GM23338 (cell line): ENCODE results near the gene DEFB114. TPM values are rescaled to one million over a fixed set of nuclear protein-coding genes. Genes with fewer than 3 reads are reported as not detected.

Source experiments
- ATAC-seq: fragments of 200-7000 bp; cut with Tn5 transposase; 3 replicates; pipeline ENCODE4 v1.9.1; 2020
- DNase-seq: peaks from one replicate; pipeline ENCODE4 v3.0.0-alpha.2; 2015; ENCODE audit warnings: low spot score
- H2AFZ ChIP-seq: fragments of 200-600 bp; sonication (generic); 2 replicates; pipeline ENCODE4 v1.8.0; 2016; ENCODE audit warnings: antibody characterized with exemption, mild to moderate bottlenecking, moderate library complexity
- H3F3A ChIP-seq: fragments of 200-600 bp; sonication (generic); replicated peaks from 2 replicates; pipeline ENCODE4 v1.8.0; 2017; ENCODE audit warnings: antibody characterized with exemption, mixed run types, low read depth
- H3K27ac ChIP-seq: fragments of 200-600 bp; sonication (generic); 2 replicates; pipeline ENCODE4 v1.6.1; 2016; ENCODE audit warnings: low read depth
- H3K27me3 ChIP-seq: fragments of 200-600 bp; sonication (generic); 2 replicates; pipeline ENCODE4 v1.8.0; 2016; ENCODE audit warnings: mild to moderate bottlenecking, mixed run types, moderate library complexity; ENCODE audit not compliant: insufficient read depth
- H3K36me3 ChIP-seq: fragments of 200-600 bp; sonication (generic); 2 replicates; pipeline ENCODE4 v1.8.0; 2016; ENCODE audit warnings: mild to moderate bottlenecking; ENCODE audit not compliant: insufficient read depth
- H3K4me1 ChIP-seq: fragments of 200-600 bp; sonication (generic); 2 replicates; pipeline ENCODE4 v1.8.0; 2016; ENCODE audit warnings: mild to moderate bottlenecking, moderate library complexity; ENCODE audit not compliant: insufficient read depth
- H3K4me2 ChIP-seq: fragments of 200-600 bp; sonication (generic); 2 replicates; pipeline ENCODE4 v1.7.1; 2017; ENCODE audit warnings: mixed run types
- H3K4me3 ChIP-seq: fragments of 200-600 bp; sonication (generic); 2 replicates; pipeline ENCODE4 v1.6.1; 2016; ENCODE audit warnings: mixed run types
- H3K79me2 ChIP-seq: fragments of 200-600 bp; sonication (generic); replicated peaks from 2 replicates; pipeline ENCODE4 v1.8.0; 2017; ENCODE audit warnings: mild to moderate bottlenecking; ENCODE audit not compliant: insufficient read depth
- H3K9me2 ChIP-seq: fragments of 200-600 bp; sonication (generic); 2 replicates; pipeline ENCODE4 v1.8.0; 2017; ENCODE audit not compliant: insufficient read depth
- H4K20me1 ChIP-seq: fragments of 200-600 bp; sonication (generic); replicated peaks from 2 replicates; pipeline ENCODE4 v1.8.0; 2017; ENCODE audit warnings: mild to moderate bottlenecking; ENCODE audit not compliant: insufficient read depth
- H3K27ac Mint-ChIP-seq: 2 replicates; pipeline ENCODE4 v1.8.0; 2020; ENCODE audit warnings: inconsistent platforms, mild to moderate bottlenecking, moderate library complexity, mixed read lengths
- H3K27me3 Mint-ChIP-seq: 3 replicates; pipeline ENCODE4 v1.8.0; 2022; ENCODE audit warnings: low read depth, mild to moderate bottlenecking, moderate library complexity, mixed read lengths, inconsistent platforms; ENCODE audit not compliant: insufficient read depth, poor library complexity
- H3K36me3 Mint-ChIP-seq: 3 replicates; pipeline ENCODE4 v1.8.0; 2021; ENCODE audit warnings: low read depth, mild to moderate bottlenecking, inconsistent platforms, moderate library complexity, mixed read lengths
- H3K4me1 Mint-ChIP-seq: 3 replicates; pipeline ENCODE4 v1.8.0; 2020; ENCODE audit warnings: mild to moderate bottlenecking, inconsistent platforms, mixed read lengths
- H3K4me3 Mint-ChIP-seq: 3 replicates; pipeline ENCODE4 v1.8.0; 2021; ENCODE audit warnings: moderate library complexity, mild to moderate bottlenecking, inconsistent platforms, mixed read lengths
- H3K9me3 Mint-ChIP-seq: 3 replicates; pipeline ENCODE4 v1.8.0; 2020; ENCODE audit warnings: moderate library complexity, mild to moderate bottlenecking, inconsistent platforms, mixed read lengths
- CREB1 ChIP-seq: fragments of 250-450 bp; sonication (Bioruptor Pico); IDR thresholded peaks from 2 replicates; pipeline ENCODE4 v1.5.0; 2020; ENCODE audit warnings: low read depth, mild to moderate bottlenecking, moderate library complexity
- CTCF ChIP-seq, 2 experiments: fragments of 200-600 bp in 1 of 2; sonication (generic) in 1 of 2; conservative IDR thresholded peaks; 2 replicates each; pipeline versions ENCODE4 v1.5.1 to v1.6.1; 2016 to 2017; ENCODE audit warnings: antibody characterized with exemption in 2 of 2, low read depth in 2 of 2, mild to moderate bottlenecking in 2 of 2, moderate library complexity in 1 of 2
- ETS1 ChIP-seq: IDR thresholded peaks from 2 replicates; pipeline ENCODE4 v1.6.1; 2016; ENCODE audit warnings: antibody characterized with exemption
- EZH2 ChIP-seq: fragments of 200-600 bp; sonication (generic); IDR thresholded peaks from one replicate; pipeline ENCODE4 v1.8.0; 2017; ENCODE audit warnings: antibody characterized with exemption, mild to moderate bottlenecking, low read depth; ENCODE audit not compliant: unreplicated experiment
- EZH2phosphoT487 ChIP-seq: fragments of 200-600 bp; sonication (generic); IDR thresholded peaks from one replicate; pipeline ENCODE4 v1.8.1; 2018; ENCODE audit warnings: antibody characterized with exemption; ENCODE audit not compliant: unreplicated experiment
- JUNB ChIP-seq: IDR thresholded peaks from one replicate; pipeline ENCODE4 v1.6.1; 2016; ENCODE audit warnings: antibody characterized with exemption; ENCODE audit not compliant: unreplicated experiment
- NANOG ChIP-seq: IDR thresholded peaks from 2 replicates; pipeline ENCODE4 v1.6.1; 2016; ENCODE audit warnings: antibody characterized with exemption, borderline replicate concordance
- POLR2AphosphoS5 ChIP-seq: IDR thresholded peaks from 2 replicates; pipeline ENCODE4 v1.6.1; 2016; ENCODE audit warnings: antibody characterized with exemption, low read depth
- REST ChIP-seq: IDR thresholded peaks from one replicate; pipeline ENCODE4 v1.6.1; 2018; ENCODE audit warnings: antibody characterized with exemption; ENCODE audit not compliant: unreplicated experiment
- STAT1 ChIP-seq: IDR thresholded peaks from one replicate; pipeline ENCODE4 v1.6.1; 2016; ENCODE audit warnings: antibody characterized with exemption; ENCODE audit not compliant: unreplicated experiment
- ZNF114 ChIP-seq: fragments of 250-450 bp; sonication (Bioruptor Pico); IDR thresholded peaks from 2 replicates; pipeline ENCODE4 v1.5.0; 2020; ENCODE audit warnings: mild to moderate bottlenecking, moderate library complexity
- ZNF331 ChIP-seq: fragments of 250-450 bp; sonication (Bioruptor Pico); IDR thresholded peaks from 2 replicates; pipeline ENCODE4 v1.5.0; 2020; ENCODE audit warnings: low read depth, mild to moderate bottlenecking, moderate library complexity
- ZNF462 ChIP-seq: fragments of 250-450 bp; sonication (Bioruptor Pico); IDR thresholded peaks from 2 replicates; pipeline ENCODE4 v1.5.0; 2020; ENCODE audit warnings: mild to moderate bottlenecking, moderate library complexity
- polyA plus RNA-seq: library from polyadenylated mRNA; unstranded; fragments of >200 nt; fragmentation: Nextera tagmentation; extraction: Ambion mirVana; gene quantifications from 2 replicates; pipeline ENCODE4 v1.2.1, GENCODE V29; 2016
- total RNA-seq: library from RNA; depleted of rRNA; stranded (reverse); fragments of >200 nt; shearing (Covaris generic); gene quantifications from 2 replicates; pipeline ENCODE4 v1.2.3, GENCODE V29; 2014

Gene DEFB114
- total and polyA plus RNA-seq, 2 experiments from 2014 or later, result not detected

- Histone ChIP-seq H3K27ac (no peak overlapping the region), H3K4me2 (no peak overlapping the region), H3K27me3 (no peaks in the 10 kb centered on the region), H3K79me2 (no peaks in the 10 kb centered on the region), H3K9me2 (no peaks in the 10 kb centered on the region), H2AFZ (no peak overlapping the region; the same call in 1 of the 2 replicates), H3K36me3 (no peaks in the 10 kb centered on the region), H4K20me1 (no peaks in the 10 kb centered on the region), H3F3A (no peaks in the 10 kb centered on the region), H3K4me3 (no peak overlapping the region), H3K4me1 (no peaks in the 10 kb centered on the region)
- Mint-ChIP-seq H3K36me3 (no peaks in the 10 kb centered on the region; the same call in 2 of the 3 replicates), H3K4me3 (no peak overlapping the region), H3K9me3 (no peaks in the 10 kb centered on the region; the same call in 2 of the 3 replicates), H3K27me3 (no peaks in the 10 kb centered on the region), H3K27ac (no peak overlapping the region), H3K4me1 (no peaks in the 10 kb centered on the region)
- DNase-seq, result no peak
- ATAC-seq, result no peak
- TF ChIP-seq REST, result no peak
- TF ChIP-seq EZH2, result no peak
- TF ChIP-seq CREB1 (CRISPR knock-in tag), result no peak
- no peak for TF ChIP-seq ZNF331
- no peak for TF ChIP-seq STAT1
- TF ChIP-seq CTCF (conservative IDR thresholded peaks at IDR 0.05; ENCODE audit: low read depth in 2 of 2), result no peak
- TF ChIP-seq EZH2phosphoT487, result no peak
- no peak for TF ChIP-seq NANOG
- no peak for TF ChIP-seq JUNB
- TF ChIP-seq ZNF462, result no peak
- no peak for TF ChIP-seq POLR2AphosphoS5
- TF ChIP-seq ZNF114 (CRISPR knock-in tag), result no peak
- TF ChIP-seq ETS1, result no peak
Measured at GRCh38 chr6:49937811-49938210, 26.2 kb downstream of the DEFB114 start.
